HG02610 (cell line): ENCODE results near the gene ANXA4.

ENCODE experiments used
- ATAC-seq: cut with Tn5 transposase; IDR thresholded peaks from one replicate; pipeline ENCODE4 v1.9.1; 2021; ENCODE audit warnings: mild to moderate bottlenecking, moderate library complexity; ENCODE audit not compliant: unreplicated experiment

The ANXA4 gene

DNA sequence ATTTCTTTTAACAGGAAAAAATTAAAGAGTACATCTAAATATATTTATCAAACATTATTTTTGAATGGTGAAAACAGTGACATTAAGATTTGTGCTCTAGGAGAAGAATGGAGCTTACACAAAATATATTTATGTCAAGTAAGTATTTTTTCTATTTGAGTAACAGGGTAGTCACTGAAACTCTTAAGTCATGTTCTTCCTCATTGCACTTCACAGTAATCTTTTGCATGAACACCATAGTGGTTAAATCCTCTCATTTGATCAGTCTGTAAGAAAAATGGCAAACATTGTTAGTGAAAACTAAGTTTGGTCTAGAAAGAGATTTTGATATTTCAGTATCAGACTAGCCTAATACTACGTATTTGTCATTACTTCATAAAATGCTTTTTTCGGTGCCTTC is 95.6 kb downstream of the ANXA4 start:
- no peak for ATAC-seq

DNA sequence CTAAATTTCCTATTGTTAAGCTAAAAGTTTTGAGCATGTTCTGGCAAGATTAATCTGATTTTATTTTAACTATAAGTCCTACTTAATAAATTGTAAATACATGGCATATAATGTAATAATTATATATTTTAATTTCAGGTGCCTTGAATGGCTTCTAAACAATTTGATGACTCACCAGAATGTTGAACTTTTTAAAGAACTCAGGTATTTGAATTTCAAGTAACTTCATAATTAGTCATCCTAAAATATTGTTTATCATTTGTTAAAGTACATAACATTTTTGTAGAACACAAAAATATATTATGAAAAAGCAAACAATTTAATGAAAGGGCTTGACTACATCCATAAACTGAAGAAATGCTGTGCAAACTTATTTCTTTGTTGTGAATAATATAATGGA is 102.1 kb downstream of the ANXA4 start:
- ATAC-seq = no peak

DNA sequence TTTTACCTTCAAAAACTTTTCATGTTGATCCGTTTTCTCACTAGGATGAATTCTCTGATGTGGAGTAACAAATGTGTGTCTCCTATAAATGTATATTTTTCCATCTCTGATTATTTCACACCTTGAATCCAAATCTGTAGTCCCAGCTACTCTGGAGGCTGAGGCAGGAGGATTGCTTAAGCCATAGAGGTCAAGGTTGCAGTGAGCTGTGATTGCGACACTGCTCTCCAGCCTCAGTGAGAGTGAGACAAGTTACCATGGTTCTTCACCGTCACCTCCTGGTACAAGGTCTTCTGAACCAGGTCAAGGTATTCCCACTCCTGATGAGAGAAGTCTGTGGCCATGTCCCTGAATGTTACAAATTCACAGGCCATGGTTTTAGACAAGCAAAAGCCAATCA is 102.6 kb downstream of the ANXA4 start:
- no peak for ATAC-seq

DNA sequence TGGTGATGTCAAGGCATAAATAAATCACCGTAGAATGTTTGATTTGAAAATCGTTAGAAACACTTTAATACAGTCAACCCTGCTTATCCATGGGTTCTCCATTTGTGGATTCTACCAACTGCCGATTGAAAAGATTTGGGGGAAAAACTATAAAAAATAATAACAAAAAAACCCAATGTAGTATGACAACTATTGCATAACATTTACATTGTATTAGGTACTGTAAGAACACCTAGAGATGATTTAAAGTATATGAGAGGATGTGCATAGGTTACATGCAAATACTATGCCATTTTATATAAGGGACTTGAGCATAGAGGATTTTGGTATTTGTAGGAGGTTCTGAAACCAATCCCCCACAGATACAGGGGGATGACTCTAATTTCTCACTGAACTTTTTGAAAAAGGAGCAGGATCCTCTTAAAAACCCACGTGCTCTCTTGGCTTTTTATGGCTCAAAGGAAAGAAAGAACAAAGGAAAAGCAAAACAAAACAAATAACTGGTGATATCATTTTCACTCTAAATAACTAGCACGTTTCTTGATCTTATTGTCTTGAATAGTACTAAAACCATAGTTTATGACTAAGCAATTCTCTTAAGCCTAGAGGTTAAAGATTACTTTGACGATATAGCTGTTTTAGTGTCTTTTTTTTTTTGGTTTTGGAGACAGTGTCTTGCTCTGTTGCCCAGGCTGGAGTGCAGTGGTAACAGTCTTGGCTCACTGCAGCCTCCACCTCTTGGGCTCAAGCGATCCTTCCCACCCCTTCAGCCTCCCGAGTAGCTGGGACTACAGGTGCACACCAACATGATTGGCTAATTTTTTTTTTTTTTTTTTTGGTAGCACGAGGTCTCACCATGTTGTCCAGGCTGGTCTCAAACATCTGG is 104.5 kb downstream of the ANXA4 start:
- ATAC-seq = no peak

DNA sequence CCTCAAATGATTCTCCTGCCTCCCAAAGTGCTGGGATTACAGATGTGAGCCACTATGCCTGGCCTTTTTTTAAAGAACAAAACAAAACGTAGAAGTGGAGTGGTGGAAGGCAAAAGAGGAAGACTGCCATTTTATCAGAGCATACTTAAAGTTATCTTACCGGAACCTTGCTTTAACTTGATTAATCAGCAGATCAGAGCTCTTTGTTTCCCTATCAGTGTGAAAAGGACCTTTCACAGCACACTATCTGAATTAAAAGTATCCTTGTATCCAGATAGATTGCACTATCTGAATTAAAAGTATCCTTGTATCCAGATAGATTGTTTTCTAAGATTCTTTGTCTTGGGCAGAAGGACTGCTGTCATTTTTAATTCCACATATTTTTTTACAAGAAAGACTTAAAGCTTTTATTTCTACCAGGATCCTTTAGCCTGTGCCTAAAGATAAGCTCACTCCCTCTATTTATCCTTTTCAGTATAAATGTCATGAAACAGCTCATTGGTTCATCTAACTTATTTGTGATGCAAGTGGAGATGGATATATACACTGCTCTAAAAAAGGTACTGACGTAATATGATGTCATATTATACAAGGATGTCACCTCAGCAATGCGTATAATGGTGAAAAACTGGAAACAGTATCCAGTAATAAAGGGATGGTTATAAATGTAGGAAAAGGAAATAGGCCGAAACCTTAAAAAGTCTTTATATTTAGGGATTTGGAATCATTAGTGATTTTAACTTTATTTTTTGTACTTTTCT is 105.3 kb downstream of the ANXA4 start:
- ATAC-seq = no peak

DNA sequence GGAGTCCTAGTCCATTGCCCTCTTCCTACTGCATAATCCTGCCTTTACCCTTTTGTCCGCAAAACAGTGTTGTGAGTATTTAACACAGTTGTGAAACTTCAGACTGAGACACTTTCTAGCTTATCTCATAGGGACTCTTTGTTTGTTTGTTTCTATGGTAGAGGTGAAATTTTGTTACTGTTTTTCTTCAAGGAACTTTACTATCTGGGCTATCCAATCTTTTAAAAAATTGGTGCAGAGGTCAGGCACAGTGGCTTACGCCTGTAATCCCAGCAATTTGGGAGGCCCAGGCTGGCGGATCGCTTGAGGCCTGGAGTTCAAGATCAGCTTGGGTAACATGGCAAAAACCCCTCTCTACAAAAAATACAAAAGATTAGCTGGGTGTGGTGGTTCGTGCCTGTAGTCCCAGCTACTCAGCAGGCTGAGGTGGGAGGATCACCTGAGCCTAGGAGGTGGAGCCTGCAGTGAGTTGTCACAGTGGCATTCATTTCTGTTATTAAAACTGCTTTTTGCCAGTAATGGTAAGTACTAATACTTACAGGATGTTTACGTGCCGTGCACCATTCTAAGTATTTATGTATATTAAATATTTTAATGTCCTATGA is 106.4 kb downstream of the ANXA4 start:
- ATAC-seq = no peak

DNA sequence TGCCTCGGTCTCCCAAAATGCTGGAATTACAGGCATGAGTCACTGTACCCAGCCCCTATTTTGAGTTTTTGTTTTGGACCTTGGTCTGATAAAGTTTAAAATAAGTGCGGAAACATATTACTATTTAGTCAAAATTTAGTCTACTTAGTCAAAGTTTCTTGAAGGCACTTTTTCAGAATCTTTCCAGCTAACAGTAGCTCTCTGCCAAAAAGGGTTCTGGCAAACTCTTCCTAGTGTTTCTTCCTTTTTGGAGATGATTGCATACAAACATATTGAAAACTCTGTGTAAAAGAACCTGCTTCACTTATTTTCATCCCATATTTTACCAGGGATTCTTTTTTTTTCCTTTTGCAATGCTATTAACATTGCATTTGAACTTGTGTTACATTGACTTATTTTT is 116.3 kb downstream of the ANXA4 start:
- no peak for ATAC-seq

DNA sequence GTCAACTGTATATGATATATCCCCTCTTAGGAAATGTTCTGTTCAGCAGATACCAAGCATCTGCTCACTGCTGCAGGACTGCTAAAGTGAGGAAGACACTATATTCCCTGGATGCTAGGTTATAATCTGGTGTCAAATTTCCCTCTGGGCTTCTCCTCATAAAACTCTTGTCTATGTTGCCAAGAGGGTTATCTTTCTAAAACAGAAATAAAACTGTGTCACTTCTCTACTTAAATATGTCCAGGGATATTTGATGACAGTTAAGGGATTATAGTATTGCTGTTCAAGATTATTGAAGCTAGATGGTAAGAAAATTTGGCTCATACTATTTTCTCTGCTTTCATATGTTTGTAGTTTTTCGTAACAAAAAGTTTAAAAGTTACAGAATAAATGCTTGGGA is 121.4 kb downstream of the ANXA4 start:
- ATAC-seq = no peak
